CD4-positive, alpha-beta memory T cell (primary cell): ENCODE data around the gene ZBTB20. TPM values are rescaled to one million over a fixed set of nuclear protein-coding genes. Genes with fewer than 3 reads are reported as not detected.

Source experiments
- CTCF ChIA-PET: fragments of 350-600 bp; sonication (Branson Sonifier 250); formaldehyde crosslinking; loops from one replicate; lab custom pipeline; 2021; ENCODE audit warnings: inconsistent platforms; ENCODE audit not compliant: partially characterized antibody; lab: Charles Lee
- POLR2A ChIA-PET: fragments of 350-600 bp; sonication (Branson Sonifier 250); formaldehyde crosslinking; loops from one replicate; lab custom pipeline; 2021; ENCODE audit not compliant: partially characterized antibody; lab: Charles Lee
- DNase-seq, 5 donors: peaks; one replicate each; pipeline versions ENCODE4 v3.0.0 to v3.0.0-alpha.2; 2020 to 2022; ENCODE audit warnings: mixed read lengths in 1 of 5
- H3K27ac ChIP-seq: one replicate; pipeline ENCODE4 v1.7.0; 2013; ENCODE audit warnings: low read depth, low read length
- H3K27me3 ChIP-seq: 2 replicates; pipeline ENCODE4 v1.7.0; 2013; ENCODE audit warnings: mild to moderate bottlenecking, low read length, moderate library complexity; ENCODE audit not compliant: insufficient read depth
- H3K36me3 ChIP-seq: 2 replicates; pipeline ENCODE4 v1.7.0; 2013; ENCODE audit warnings: mild to moderate bottlenecking, low read length, moderate library complexity; ENCODE audit not compliant: insufficient read depth
- H3K4me1 ChIP-seq: 2 replicates; pipeline ENCODE4 v1.7.0; 2013; ENCODE audit warnings: mild to moderate bottlenecking, low read length, moderate library complexity; ENCODE audit not compliant: insufficient read depth
- H3K4me3 ChIP-seq, 2 donors: one replicate each; pipeline ENCODE4 v1.7.0; 2013; ENCODE audit warnings: low read length in 2 of 2, mild to moderate bottlenecking in 1 of 2
- H3K9me3 ChIP-seq, 2 donors: one replicate each; pipeline ENCODE4 v1.7.0; 2013; ENCODE audit warnings: low read length in 2 of 2, control low read depth in 1 of 2; ENCODE audit not compliant: control insufficient read depth in 1 of 2
- H3K27ac Mint-ChIP-seq, 7 donors: one replicate each; pipeline ENCODE4 v1.8.0; 2020 to 2021; ENCODE audit warnings: mixed read lengths in 7 of 7, mild to moderate bottlenecking in 6 of 7, inconsistent platforms in 3 of 7, moderate library complexity in 3 of 7
- H3K27me3 Mint-ChIP-seq, 2 donors: one replicate each; pipeline ENCODE4 v1.8.0; 2020 to 2021; ENCODE audit warnings: mixed read lengths in 2 of 2
- H3K36me3 Mint-ChIP-seq, 2 donors: one replicate each; pipeline ENCODE4 v1.8.0; 2020 to 2021; ENCODE audit warnings: mixed read lengths in 2 of 2, inconsistent platforms in 1 of 2, mild to moderate bottlenecking in 1 of 2
- H3K4me1 Mint-ChIP-seq, 4 donors: one replicate each; pipeline ENCODE4 v1.8.0; 2020 to 2021; ENCODE audit warnings: mixed read lengths in 4 of 4, mild to moderate bottlenecking in 1 of 4
- H3K4me3 Mint-ChIP-seq, 8 donors: one replicate each; pipeline ENCODE4 v1.8.0; 2020 to 2021; ENCODE audit warnings: mixed read lengths in 8 of 8, mild to moderate bottlenecking in 7 of 8, moderate library complexity in 6 of 8, inconsistent platforms in 3 of 8
- H3K9me3 Mint-ChIP-seq, 8 donors: one replicate each; pipeline ENCODE4 v1.8.0; 2020 to 2021; ENCODE audit warnings: mixed read lengths in 8 of 8, mild to moderate bottlenecking in 5 of 8, inconsistent platforms in 3 of 8, moderate library complexity in 1 of 8
- intact Hi-C: fragments of 100-400 bp; cut with micrococcal nuclease; formaldehyde crosslinking; loops from one replicate; pipeline ENCODE4 v1.15.1; 2023
- polyA plus RNA-seq, 2 donors: library from polyadenylated mRNA; unstranded; fragments of 300-500 nt; fragmentation: Illumina TruSeq; gene quantifications; one replicate each; pipeline ENCODE4 v1.2.3, GENCODE V29; 2021
- total RNA-seq, 2 experiments: library from RNA; stranded (reverse); gene quantifications; one replicate each; pipeline ENCODE4 v1.2.3, GENCODE V29; 2021

The ZBTB20 gene
- total and polyA plus RNA-seq, 4 experiments from 2014 or later = 21.9 to 58.4 (median 41.4) TPM

GRCh38 chr3:114900908-114901307, 246.2 kb downstream of the ZBTB20 start:
- intact Hi-C loops = no loop called here
- ChIA-PET CTCF (no interaction called here), POLR2A (no interaction called here)
- DNase-seq = no peak
- H3K4me1 ChIP-seq = no peaks in the 10 kb centered on the region
- peaks cover 10 to 28% (median 26%) of the 10 kb centered on the region in 4 donors for H3K4me1 Mint-ChIP-seq
- H3K27me3 ChIP-seq = no peaks in the 10 kb centered on the region
- peaks cover 5 to 18% of the 10 kb centered on the region in 2 donors for H3K36me3 Mint-ChIP-seq
- H3K4me3 ChIP-seq = no peak overlapping the region
- no peaks in the 10 kb centered on the region for H3K27me3 Mint-ChIP-seq
- no peaks in the 10 kb centered on the region for H3K36me3 ChIP-seq
- H3K9me3 ChIP-seq = no peaks in the 10 kb centered on the region
- no peak overlapping the region for H3K27ac Mint-ChIP-seq
- peaks cover 0 to 2% (median 0%) of the 10 kb centered on the region in 8 donors for H3K9me3 Mint-ChIP-seq
- no peak overlapping the region for H3K27ac ChIP-seq
- no peak overlapping the region for H3K4me3 Mint-ChIP-seq

- Mint-ChIP-seq H3K4me1 (peaks cover 4 to 20% (median 15%) of the 10 kb centered on the region in 4 donors), H3K4me3 (no peak overlapping the region), H3K27ac (peak overlapping the region in 1 of 7 donors; percentile 38), H3K9me3 (peaks cover 0 to 2% (median 0%) of the 10 kb centered on the region in 8 donors), H3K27me3 (no peaks in the 10 kb centered on the region), H3K36me3 (peaks cover 7 to 21% of the 10 kb centered on the region in 2 donors)
- no peaks in the 10 kb centered on the region for H3K4me1 ChIP-seq
- DNase-seq = no peak
- no peaks in the 10 kb centered on the region for H3K9me3 ChIP-seq
- intact Hi-C loops = no loop called here
- H3K4me3 ChIP-seq = no peak overlapping the region
- ChIA-PET POLR2A (no interaction called here), CTCF (no interaction called here)
- no peaks in the 10 kb centered on the region for H3K36me3 ChIP-seq
- H3K27ac ChIP-seq = no peak overlapping the region
- no peaks in the 10 kb centered on the region for H3K27me3 ChIP-seq
Observed at GRCh38 chr3:114899186-114899931, 247.7 kb downstream of the ZBTB20 start.

- no peak overlapping the region for H3K27ac ChIP-seq
- no peak overlapping the region for H3K4me3 ChIP-seq
- ChIA-PET POLR2A (no interaction called here), CTCF (no interaction called here)
- no peak for DNase-seq
- H3K9me3 Mint-ChIP-seq = peaks cover 0 to 2% (median 0%) of the 10 kb centered on the region in 8 donors
- no peaks in the 10 kb centered on the region for H3K4me1 ChIP-seq
- H3K27me3 Mint-ChIP-seq = no peaks in the 10 kb centered on the region
- H3K4me1 Mint-ChIP-seq = peaks cover 0 to 9% (median 3%) of the 10 kb centered on the region in 4 donors
- no peaks in the 10 kb centered on the region for H3K36me3 ChIP-seq
- peaks cover 19 to 25% of the 10 kb centered on the region in 2 donors for H3K36me3 Mint-ChIP-seq
- H3K4me3 Mint-ChIP-seq = no peak overlapping the region
- no peak overlapping the region for H3K27ac Mint-ChIP-seq
- no peaks in the 10 kb centered on the region for H3K27me3 ChIP-seq
- intact Hi-C loops = no loop called here
- H3K9me3 ChIP-seq = no peaks in the 10 kb centered on the region
Observed at GRCh38 chr3:114896978-114897377, 250.1 kb downstream of the ZBTB20 start.

GRCh38 chr3:114893361-114893760, 253.7 kb downstream of the ZBTB20 start:
- H3K36me3 ChIP-seq = no peaks in the 10 kb centered on the region
- H3K27me3 ChIP-seq = no peaks in the 10 kb centered on the region
- POLR2A ChIA-PET = no interaction called here
- CTCF ChIA-PET = no interaction called here
- peaks cover 0 to 5% (median 4%) of the 10 kb centered on the region in 4 donors for H3K4me1 Mint-ChIP-seq
- intact Hi-C loops = no loop called here
- no peak overlapping the region for H3K4me3 Mint-ChIP-seq
- no peak overlapping the region for H3K27ac ChIP-seq
- H3K9me3 Mint-ChIP-seq = peaks cover 0 to 3% (median 0%) of the 10 kb centered on the region in 8 donors
- no peak overlapping the region for H3K4me3 ChIP-seq
- no peaks in the 10 kb centered on the region for H3K9me3 ChIP-seq
- DNase-seq = no peak
- peak overlapping the region in 1 of 7 donors; percentile 43 for H3K27ac Mint-ChIP-seq
- peaks cover 17% of the 10 kb centered on the region in 2 donors for H3K36me3 Mint-ChIP-seq
- H3K27me3 Mint-ChIP-seq = no peaks in the 10 kb centered on the region
- H3K4me1 ChIP-seq = no peaks in the 10 kb centered on the region

GRCh38 chr3:114892880-114893279, 254.2 kb downstream of the ZBTB20 start:
- Mint-ChIP-seq H3K27me3 (no peaks in the 10 kb centered on the region), H3K4me1 (peaks cover 0 to 5% (median 4%) of the 10 kb centered on the region in 4 donors), H3K4me3 (no peak overlapping the region), H3K27ac (no peak overlapping the region), H3K36me3 (peaks cover 17 to 18% of the 10 kb centered on the region in 2 donors), H3K9me3 (peaks cover 0 to 3% (median 0%) of the 10 kb centered on the region in 8 donors)
- ChIA-PET CTCF (no interaction called here), POLR2A (no interaction called here)
- intact Hi-C loops = no loop called here
- DNase-seq = no peak
- H3K36me3 ChIP-seq = no peaks in the 10 kb centered on the region
- H3K4me1 ChIP-seq = no peaks in the 10 kb centered on the region
- no peak overlapping the region for H3K27ac ChIP-seq
- H3K9me3 ChIP-seq = no peaks in the 10 kb centered on the region
- H3K27me3 ChIP-seq = no peaks in the 10 kb centered on the region
- H3K4me3 ChIP-seq = no peak overlapping the region

- no peak overlapping the region for H3K27ac Mint-ChIP-seq
- peaks cover 17 to 23% of the 10 kb centered on the region in 2 donors for H3K36me3 Mint-ChIP-seq
- DNase-seq = no peak
- intact Hi-C loops = no loop called here
- no peaks in the 10 kb centered on the region for H3K27me3 ChIP-seq
- ChIA-PET CTCF (no interaction called here), POLR2A (no interaction called here)
- H3K9me3 ChIP-seq = no peaks in the 10 kb centered on the region
- no peak overlapping the region for H3K4me3 Mint-ChIP-seq
- H3K4me3 ChIP-seq = no peak overlapping the region
- H3K27me3 Mint-ChIP-seq = no peaks in the 10 kb centered on the region
- peaks cover 0 to 3% (median 0%) of the 10 kb centered on the region in 8 donors for H3K9me3 Mint-ChIP-seq
- no peak overlapping the region for H3K27ac ChIP-seq
- H3K4me1 ChIP-seq = no peaks in the 10 kb centered on the region
- H3K4me1 Mint-ChIP-seq = peaks cover 0 to 10% (median 4%) of the 10 kb centered on the region in 4 donors
- no peaks in the 10 kb centered on the region for H3K36me3 ChIP-seq
Observed at GRCh38 chr3:114892131-114892879, 254.8 kb downstream of the ZBTB20 start.

- Histone ChIP-seq H3K4me3 (no peak overlapping the region), H3K36me3 (no peaks in the 10 kb centered on the region), H3K27ac (no peak overlapping the region), H3K9me3 (no peaks in the 10 kb centered on the region), H3K27me3 (no peaks in the 10 kb centered on the region), H3K4me1 (no peaks in the 10 kb centered on the region)
- ChIA-PET CTCF (interaction anchor here (0.7 kb wide), 1 partner anchor 104 kb away, joined by 3 read pairs; no protein-coding TSS in a partner anchor), POLR2A (no interaction called here)
- Mint-ChIP-seq H3K4me3 (no peak overlapping the region), H3K9me3 (peaks cover 0 to 3% (median 0%) of the 10 kb centered on the region in 8 donors), H3K27me3 (no peaks in the 10 kb centered on the region), H3K36me3 (peaks cover 6 to 17% of the 10 kb centered on the region in 2 donors), H3K27ac (no peak overlapping the region), H3K4me1 (peaks cover 0 to 13% (median 10%) of the 10 kb centered on the region in 4 donors)
- no peak for DNase-seq
- intact Hi-C loops = no loop called here
Observed at GRCh38 chr3:114887806-114888205, 259.3 kb downstream of the ZBTB20 start.
